Stimulated activated memory B cell treated with anti-CD40 and anti-IgM and Interleukin-4, amounts not matched to agents 10 μg/mL and 1 μg/mL and 100 μg/mL, for 72 hours (primary cell): Measurements from ENCODE around the gene OVOL1.
"Not testable (repeated sequence)": the region's sequence is repeated elsewhere in the genome, so short reads cannot be mapped to it uniquely, and the experiment has no call there.

ENCODE experiments used
- ATAC-seq: fragments of 150-1000 bp; cut with Tn5 transposase; 2 replicates; pipeline ENCODE4 v1.10.0; 2021
- H3K27ac Mint-ChIP-seq: one replicate; pipeline ENCODE4 v1.8.0; 2022; ENCODE audit warnings: mild to moderate bottlenecking, mixed read lengths
- H3K27me3 Mint-ChIP-seq: one replicate; pipeline ENCODE4 v1.8.0; 2022; ENCODE audit warnings: mixed read lengths
- H3K36me3 Mint-ChIP-seq: one replicate; pipeline ENCODE4 v1.8.0; 2022; ENCODE audit warnings: mixed read lengths
- H3K4me1 Mint-ChIP-seq: one replicate; pipeline ENCODE4 v1.8.0; 2022; ENCODE audit warnings: mixed read lengths
- H3K4me3 Mint-ChIP-seq: one replicate; pipeline ENCODE4 v1.8.0; 2022; ENCODE audit warnings: mild to moderate bottlenecking, moderate library complexity, mixed read lengths
- H3K9me3 Mint-ChIP-seq: one replicate; pipeline ENCODE4 v1.8.0; 2022; ENCODE audit warnings: mixed read lengths

Gene OVOL1

DNA sequence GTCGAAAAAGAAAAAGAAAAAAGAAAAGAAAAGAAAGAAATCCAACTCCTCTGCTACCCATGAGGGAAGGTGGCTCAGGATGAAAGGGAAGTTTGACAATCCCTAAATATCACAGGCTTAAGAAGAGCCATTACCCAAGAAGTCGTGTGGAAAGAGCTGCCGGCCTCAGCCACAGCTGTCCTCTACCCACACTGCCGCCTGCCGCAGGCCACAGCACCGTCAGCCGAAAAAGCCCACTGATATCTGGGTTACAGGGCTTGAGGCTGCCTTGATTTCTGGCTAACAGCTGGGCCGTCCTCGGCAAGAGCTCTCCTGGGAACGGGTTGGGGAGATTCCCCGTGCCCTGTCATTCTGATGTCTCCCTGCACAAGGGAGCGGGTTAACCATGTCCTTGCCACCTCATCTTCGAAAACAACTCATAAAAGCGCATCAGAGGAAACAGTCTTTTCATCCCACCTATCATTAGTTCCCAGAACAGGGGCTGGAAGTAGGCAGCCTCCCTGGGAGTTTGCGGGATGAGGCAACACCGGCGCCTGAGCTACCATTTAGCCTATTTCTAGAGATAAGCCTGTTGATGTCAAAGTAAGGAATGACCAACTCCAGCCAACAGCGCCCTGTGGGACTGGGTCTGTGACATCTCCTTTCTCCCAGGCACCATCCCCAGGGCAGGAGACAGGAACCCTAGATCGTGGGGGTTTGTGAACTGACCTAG, 25.1 kb downstream of the OVOL1 start:
- Mint-ChIP-seq H3K4me1 (peaks cover 28% of the 10 kb centered on the region), H3K36me3 (no peaks in the 10 kb centered on the region), H3K9me3 (no peaks in the 10 kb centered on the region), H3K4me3 (no peak overlapping the region), H3K27ac (peak overlapping the region; percentile 71), H3K27me3 (peaks cover 9% of the 10 kb centered on the region)
- peak; percentile 45 for ATAC-seq

DNA sequence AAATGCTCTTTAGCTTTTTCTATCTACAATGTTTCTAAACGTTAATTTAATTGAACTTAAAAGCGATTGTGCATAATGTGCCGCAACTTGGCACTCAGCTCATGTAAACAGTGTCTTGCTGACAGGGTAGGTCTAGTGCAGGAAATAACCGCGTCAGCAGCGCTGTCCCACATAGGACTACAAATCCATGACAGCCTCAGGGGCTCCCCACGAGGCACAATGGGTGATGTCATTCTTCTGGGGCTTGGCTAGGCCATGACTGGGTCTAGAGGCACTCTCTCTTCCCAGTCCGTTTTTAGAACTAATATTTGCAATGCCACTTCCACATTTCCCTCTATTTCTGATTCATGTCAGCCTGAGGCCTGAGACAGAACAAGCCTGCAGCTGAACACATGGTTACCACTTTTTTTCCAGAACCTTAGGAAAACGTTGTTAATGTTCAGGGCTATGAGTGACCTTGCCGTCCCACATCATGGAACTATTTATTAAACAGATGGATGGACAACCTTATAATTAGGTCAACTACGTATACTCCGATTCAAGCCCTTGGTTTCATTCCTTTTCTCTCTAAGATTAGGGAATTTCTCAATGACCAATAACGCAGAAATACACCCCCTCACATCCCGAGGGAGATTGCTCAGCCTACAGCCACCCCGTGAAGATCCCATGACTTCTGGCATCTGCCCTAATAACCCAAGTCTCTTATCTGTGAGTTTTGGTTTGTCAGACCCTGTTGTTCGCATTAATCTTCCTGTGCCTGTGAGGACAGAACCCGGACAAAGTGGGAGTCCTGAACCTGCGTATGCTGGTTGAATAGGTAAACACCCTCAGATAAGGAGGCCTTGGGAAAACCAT, 27.5 kb downstream of the OVOL1 start:
- Mint-ChIP-seq H3K27ac (peak overlapping the region; percentile 35), H3K4me1 (peaks cover 35% of the 10 kb centered on the region), H3K27me3 (no peaks in the 10 kb centered on the region), H3K4me3 (no peak overlapping the region), H3K36me3 (no peaks in the 10 kb centered on the region), H3K9me3 (no peaks in the 10 kb centered on the region)
- no peak for ATAC-seq

DNA sequence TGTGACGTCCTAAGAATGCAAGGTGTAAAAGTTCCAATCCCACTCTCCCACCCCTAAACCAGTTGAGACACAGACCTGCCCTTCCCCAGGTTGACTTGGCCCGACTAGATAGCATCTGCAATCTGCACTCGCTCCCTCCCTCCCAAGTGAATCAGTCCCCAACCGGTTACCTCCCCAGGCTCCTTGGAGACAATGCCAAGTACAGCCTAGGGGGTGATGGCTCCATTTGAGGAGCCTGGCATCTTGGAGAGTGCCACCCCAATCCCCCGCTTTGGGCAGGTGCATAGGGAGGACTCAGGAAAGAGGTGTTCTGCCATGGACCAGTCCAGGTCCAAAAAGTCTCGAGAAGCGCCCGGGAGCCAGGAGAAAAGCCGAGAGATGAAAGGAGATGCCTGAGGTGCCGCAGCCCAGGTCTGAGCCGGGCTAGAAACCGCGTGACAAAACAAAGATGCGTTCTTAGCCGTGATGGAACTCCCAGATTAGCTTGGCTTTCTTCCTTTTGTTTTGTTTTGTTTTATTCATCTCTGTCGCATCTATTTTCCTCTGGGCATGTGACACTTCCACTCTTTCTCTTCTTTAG, 28.2 kb downstream of the OVOL1 start:
- ATAC-seq: no peak
- no peaks in the 10 kb centered on the region for H3K9me3 Mint-ChIP-seq
- H3K4me1 Mint-ChIP-seq: peaks cover 35% of the 10 kb centered on the region
- no peak overlapping the region for H3K4me3 Mint-ChIP-seq
- no peaks in the 10 kb centered on the region for H3K36me3 Mint-ChIP-seq
- no peaks in the 10 kb centered on the region for H3K27me3 Mint-ChIP-seq
- H3K27ac Mint-ChIP-seq: no peak overlapping the region

DNA sequence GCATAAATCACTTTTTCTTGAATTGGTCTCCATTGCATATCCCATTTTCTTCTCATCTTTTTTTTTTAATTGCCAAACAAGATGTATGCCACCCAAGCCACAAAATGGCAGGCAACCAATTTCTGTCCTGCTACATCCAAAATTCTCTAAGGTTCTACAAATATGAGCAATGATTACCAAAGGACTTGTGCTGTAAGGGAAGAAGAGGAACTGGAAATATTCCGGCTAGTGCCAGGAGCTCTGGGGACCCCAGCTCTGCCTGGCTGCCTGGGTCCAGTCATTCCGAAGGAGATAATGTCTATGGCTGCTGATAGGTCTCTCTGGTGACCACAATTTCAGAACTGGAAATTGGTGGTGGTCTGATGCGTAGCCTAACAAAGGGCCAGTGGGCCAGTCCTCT, 29.8 kb downstream of the OVOL1 start:
- H3K36me3 Mint-ChIP-seq: no peaks in the 10 kb centered on the region
- H3K4me1 Mint-ChIP-seq: peaks cover 30% of the 10 kb centered on the region
- no peaks in the 10 kb centered on the region for H3K27me3 Mint-ChIP-seq
- no peak for ATAC-seq
- H3K27ac Mint-ChIP-seq: peak overlapping the region; percentile 85
- H3K4me3 Mint-ChIP-seq: no peak overlapping the region
- no peaks in the 10 kb centered on the region for H3K9me3 Mint-ChIP-seq

DNA sequence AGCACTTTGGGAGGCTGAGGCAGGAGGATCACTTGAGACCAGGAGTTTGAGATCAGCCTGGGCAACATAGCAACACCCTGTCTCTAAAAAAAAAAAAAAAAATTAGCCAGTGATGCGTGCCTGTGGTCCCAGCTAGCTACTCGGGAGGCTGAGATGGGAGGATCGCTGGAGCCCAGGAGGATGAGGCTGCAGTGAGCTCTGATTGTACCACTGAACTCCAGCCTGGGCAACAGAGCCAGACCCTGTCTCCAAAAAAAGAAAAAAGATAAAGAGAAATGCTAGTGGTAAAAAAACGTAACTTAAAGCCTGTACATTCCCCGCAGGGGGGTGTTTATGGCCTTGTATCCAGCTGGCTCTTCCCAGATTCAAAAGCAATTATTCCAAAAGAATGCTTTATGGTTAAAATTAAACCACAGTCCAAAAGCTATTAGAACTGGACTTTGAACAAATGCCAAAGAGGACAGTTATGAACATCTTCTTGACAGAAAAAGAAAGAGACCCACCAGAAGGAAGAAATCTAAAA, 30.5 kb downstream of the OVOL1 start:
- Mint-ChIP-seq H3K27me3 (no peaks in the 10 kb centered on the region), H3K9me3 (no peaks in the 10 kb centered on the region), H3K4me1 (peaks cover 29% of the 10 kb centered on the region), H3K27ac (peak overlapping the region; percentile 85), H3K4me3 (peak overlapping the region; percentile 76), H3K36me3 (no peaks in the 10 kb centered on the region)
- ATAC-seq: no peak

DNA sequence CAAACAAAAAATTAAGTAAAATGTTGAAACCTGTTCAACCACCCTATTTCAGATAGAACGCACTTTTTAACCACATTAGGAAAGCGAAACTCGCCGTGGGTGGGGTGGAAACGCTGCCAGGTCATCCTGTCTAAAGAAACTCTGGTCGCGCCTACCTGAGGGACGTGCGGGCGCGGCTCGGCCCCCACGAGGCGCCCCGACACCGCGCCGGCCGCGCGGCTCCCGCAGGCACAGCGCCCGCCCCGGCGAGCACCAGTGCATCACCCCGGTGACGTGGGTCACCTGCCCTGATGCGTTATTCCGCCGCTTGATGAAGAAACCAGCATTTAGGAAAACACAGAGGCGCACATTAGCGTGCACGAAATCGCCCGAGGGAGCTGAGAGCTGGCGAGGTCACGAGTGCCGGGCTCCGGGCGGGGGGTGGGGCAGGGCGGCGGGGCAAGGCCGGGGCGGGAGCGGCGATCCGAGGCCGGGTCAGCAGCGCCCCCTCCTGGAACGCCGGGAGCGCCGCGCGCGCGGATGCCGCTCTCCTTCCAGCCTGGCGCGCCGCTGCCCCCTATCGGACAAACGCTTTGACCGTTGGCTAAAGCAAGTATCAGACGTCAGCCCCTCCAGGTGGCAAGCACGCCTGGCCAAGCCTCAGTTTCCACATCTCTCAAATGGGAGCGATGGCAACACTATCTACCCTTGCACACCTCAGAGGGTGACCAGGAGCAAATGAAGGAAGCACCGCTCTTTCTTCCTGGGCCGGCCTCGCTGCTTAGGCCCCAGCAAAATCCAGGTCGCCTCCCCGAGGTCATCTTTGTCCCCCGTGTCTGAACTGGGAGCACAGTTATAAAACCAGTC, 31.2 kb downstream of the OVOL1 start:
- H3K4me3 Mint-ChIP-seq: peak overlapping the region; percentile 76
- H3K9me3 Mint-ChIP-seq: no peaks in the 10 kb centered on the region
- peak; percentile 94 for ATAC-seq
- no peaks in the 10 kb centered on the region for H3K27me3 Mint-ChIP-seq
- H3K36me3 Mint-ChIP-seq: no peaks in the 10 kb centered on the region
- peaks cover 29% of the 10 kb centered on the region for H3K4me1 Mint-ChIP-seq
- peak overlapping the region; percentile 85 for H3K27ac Mint-ChIP-seq

DNA sequence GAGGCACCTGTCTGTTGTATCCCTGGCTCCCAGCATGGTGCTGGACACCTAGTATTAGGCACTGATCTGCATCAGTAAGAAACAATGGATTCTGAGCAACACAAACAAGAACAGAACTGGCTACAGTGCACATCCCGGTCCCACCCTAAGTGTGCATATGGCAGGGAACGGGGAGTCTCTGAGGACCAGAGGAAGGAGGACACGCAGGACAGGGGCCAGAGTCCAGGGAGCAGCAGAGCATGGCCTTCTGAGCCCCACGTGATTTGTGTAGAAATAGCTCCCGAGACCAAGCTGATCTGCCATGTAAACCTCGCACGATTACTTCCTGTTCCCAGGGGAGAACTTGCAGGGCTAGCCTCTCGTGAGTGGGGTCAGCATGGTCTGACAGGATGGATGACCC, 34.2 kb downstream of the OVOL1 start:
- H3K27ac Mint-ChIP-seq: no peak overlapping the region
- H3K4me1 Mint-ChIP-seq: peaks cover 14% of the 10 kb centered on the region
- ATAC-seq: no peak
- no peak overlapping the region for H3K4me3 Mint-ChIP-seq
- no peaks in the 10 kb centered on the region for H3K36me3 Mint-ChIP-seq
- no peaks in the 10 kb centered on the region for H3K27me3 Mint-ChIP-seq
- H3K9me3 Mint-ChIP-seq: no peaks in the 10 kb centered on the region

DNA sequence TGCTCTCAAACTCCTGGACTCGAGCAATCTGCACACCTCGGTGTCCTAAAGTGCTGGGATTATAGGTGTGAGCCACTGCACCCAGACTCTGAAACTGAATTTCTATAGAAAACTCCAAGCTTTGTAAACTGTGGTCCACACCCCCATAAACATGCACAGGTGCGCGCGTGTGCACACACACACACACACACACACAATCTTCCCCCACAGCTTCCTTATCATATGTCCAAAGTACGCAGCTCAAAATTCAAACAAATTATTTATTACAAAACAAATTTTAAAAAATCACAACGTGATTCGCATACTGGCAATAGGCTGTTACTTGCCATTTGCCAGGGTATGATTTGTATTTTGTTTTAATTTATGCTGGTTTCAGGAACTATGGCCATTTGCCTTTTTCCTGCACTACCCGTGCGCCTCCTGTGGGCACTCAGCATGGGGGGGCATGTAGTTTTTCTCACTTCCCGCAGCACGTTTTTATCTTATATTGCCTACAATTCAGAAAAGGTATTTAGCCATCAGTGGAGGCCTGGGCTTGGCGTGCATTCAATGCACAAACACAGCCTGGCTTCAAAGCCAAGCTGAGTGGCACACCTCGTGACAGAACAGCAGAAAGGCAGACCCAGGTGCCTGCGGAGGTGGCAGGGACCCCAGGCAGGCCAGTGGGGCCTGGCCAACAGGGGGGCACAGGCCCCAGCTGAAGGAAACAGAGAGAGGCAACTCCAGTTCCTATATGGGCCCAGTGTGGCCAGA, 36.1 kb downstream of the OVOL1 start:
- no peaks in the 10 kb centered on the region for H3K36me3 Mint-ChIP-seq
- H3K4me3 Mint-ChIP-seq: no peak overlapping the region
- no peaks in the 10 kb centered on the region for H3K4me1 Mint-ChIP-seq

DNA sequence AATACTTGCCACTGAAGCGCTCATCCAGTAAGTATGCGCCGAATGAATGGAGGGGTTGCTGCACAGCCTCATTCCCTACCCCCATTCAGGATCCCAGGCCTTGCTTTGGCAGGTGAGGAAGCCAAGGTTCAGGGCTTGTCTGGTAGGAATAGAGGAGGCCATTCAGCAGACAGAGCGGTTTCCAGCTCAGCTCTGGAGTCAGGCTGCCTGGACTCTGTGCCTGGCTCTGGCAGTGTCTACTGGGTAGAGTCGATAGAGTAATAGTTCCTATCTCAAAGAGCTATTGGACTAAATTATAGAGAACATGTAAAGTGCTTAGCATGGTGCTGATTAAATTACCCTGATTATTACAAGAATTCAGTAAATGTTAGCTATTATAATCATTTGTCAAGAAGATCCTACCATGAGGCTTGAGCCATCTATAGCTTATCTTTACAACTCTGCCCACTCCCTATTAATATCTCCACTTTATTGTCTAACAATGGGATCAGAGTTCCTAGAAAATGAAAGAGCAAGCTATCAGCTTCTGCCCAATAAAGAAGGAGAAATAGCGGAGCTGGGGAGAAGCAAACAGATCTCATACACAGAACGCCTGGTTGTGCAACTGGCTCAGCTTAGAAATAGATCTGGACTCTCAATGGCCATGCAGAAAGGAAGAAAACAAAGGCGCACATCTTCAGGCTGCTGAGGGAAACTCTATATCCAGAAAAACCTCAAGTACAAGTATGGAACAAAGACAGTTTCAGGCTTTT, 40.3 kb downstream of the OVOL1 start:
- Mint-ChIP-seq H3K9me3 (no peaks in the 10 kb centered on the region), H3K27me3 (no peaks in the 10 kb centered on the region), H3K4me1 (peaks cover 9% of the 10 kb centered on the region), H3K4me3 (no peak overlapping the region), H3K36me3 (no peaks in the 10 kb centered on the region), H3K27ac (no peak overlapping the region)
- ATAC-seq: no peak

More for the DNA sequence above, 36.1 kb downstream of the OVOL1 start:
- H3K9me3 Mint-ChIP-seq: no peaks in the 10 kb centered on the region
- no peaks in the 10 kb centered on the region for H3K27me3 Mint-ChIP-seq
- no peak for ATAC-seq
- H3K27ac Mint-ChIP-seq: no peak overlapping the region

DNA sequence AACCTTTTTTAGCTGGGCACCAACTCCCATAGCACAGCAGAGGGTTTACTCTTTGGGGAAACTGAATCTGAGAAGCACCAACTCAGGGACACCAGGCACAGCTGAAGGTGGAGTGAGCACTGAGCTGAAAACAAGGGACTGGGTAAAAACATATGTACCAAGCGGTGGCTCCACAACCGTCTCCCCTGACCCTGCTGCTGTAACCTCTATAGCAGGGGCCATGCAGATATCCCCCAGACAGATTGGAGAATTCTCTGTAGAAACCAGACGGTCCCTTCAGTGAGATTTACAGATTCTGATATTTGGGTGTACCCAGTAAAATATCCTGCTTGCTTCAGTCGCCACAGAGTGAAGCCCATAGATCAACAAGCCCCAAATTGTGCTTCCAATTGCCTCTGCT, 42.6 kb downstream of the OVOL1 start:
- H3K4me1 Mint-ChIP-seq: peaks cover 20% of the 10 kb centered on the region
- H3K9me3 Mint-ChIP-seq: peaks cover 4% of the 10 kb centered on the region
- no peak for ATAC-seq
- H3K27ac Mint-ChIP-seq: no peak overlapping the region
- peaks cover 7% of the 10 kb centered on the region for H3K27me3 Mint-ChIP-seq
- no peak overlapping the region for H3K4me3 Mint-ChIP-seq
- no peaks in the 10 kb centered on the region for H3K36me3 Mint-ChIP-seq

DNA sequence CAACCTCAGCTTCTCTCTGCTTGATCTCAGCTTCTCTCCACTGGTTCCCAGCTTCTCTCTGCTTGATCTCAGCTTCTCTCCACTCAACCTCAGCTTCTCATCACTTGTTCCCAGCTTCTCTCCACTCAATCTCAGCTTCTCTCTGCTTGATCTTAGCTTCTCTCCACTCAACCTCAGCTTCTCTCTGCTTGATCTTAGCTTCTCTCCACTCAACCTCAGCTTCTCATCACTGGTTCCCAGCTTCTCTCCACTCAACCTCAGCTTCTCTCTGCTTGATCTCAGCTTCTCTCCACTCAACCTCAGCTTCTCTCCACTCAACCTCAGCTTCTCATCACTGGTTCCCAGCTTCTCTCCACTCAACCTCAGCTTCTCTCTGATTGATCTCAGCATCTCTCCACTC, 45.4 kb downstream of the OVOL1 start:
- H3K9me3 Mint-ChIP-seq, H3K4me3 Mint-ChIP-seq, H3K27me3 Mint-ChIP-seq, H3K36me3 Mint-ChIP-seq, H3K27ac Mint-ChIP-seq, ATAC-seq: not testable (repeated sequence)
- peaks cover 20% of the 10 kb centered on the region for H3K4me1 Mint-ChIP-seq

DNA sequence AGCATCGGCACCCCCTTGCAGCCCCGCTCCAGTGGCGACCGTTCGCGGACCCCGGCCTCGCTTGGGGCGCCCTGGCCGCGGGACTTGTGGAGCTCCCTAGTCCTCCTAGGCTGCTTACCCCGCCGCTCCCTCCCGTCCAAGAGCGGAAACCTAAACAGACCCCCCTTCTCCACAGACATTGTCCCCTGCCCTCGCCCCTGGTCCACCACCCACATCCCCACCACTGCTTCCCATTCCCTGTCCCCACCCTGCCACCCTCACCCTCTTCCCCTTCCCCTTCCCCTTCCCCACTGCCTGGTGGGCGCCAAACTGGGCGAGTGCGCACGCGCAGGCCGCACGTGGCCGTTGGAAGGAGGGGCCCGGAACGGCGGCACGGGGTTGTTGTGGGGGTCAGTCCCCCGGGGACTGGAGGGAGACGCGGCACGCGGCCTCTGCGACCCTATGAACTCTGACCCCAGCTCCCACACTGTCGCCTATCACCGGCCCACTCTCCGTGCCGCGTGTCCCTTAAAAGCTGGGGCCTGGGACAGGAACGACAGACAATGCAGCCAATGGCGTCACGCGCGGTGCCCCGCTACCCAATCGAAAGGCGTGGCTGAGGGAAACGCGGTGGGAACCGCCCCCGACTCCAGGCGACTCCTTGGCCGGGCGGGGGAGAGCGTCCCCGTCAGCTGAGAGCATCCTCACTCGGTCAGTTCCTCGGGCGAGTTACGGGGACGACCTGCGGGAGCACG, 46.6 kb downstream of the OVOL1 start, which contains the start of gene SNX32:
Gene SNX32 (plus strand): TSS at position 667 of the 734 bp plus-strand sequence. CDS start 103 bp downstream, outside the sequence.
- Mint-ChIP-seq H3K4me3 (no peak within 1 kb of the TSS), H3K4me1 (peaks cover 20% of the 10 kb centered on the region), H3K27ac (no peak within 1 kb of the TSS), H3K9me3 (peaks cover 4% of the 10 kb centered on the region), H3K36me3 (no peaks in the 10 kb centered on the region), H3K27me3 (peaks cover 7% of the 10 kb centered on the region)
- ATAC-seq: peak; percentile 99

DNA sequence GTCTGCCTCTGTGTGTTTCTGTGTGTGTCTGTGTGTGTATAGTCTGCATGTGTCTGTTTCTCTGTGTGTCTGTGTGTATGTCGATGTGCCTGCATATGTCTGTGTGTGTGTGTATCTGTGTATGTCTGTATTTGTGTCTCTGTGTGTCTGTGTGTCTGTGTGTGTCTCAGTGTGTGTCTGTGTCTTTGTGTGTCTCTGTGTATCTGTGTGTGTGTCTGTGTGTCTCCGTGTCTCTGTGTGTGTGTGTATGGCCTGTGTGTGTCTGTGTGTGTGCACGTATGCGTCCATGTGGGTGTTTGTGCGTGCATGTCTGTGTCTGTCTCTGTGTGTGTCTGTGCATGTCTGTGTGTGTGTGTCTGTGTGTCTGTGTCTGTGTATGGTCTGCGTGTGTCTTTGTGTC, 47.3 kb downstream of the OVOL1 start:
- Mint-ChIP-seq H3K4me1 (peaks cover 20% of the 10 kb centered on the region), H3K4me3 (no peak overlapping the region), H3K27me3 (peaks cover 7% of the 10 kb centered on the region), H3K27ac (no peak overlapping the region), H3K9me3 (peaks cover 4% of the 10 kb centered on the region), H3K36me3 (no peaks in the 10 kb centered on the region)
- no peak for ATAC-seq
